HG03097 (cell line): Measurements from ENCODE around the gene CCDC88C.
"Not testable (repeated sequence)": the region's sequence is repeated elsewhere in the genome, so short reads cannot be mapped to it uniquely, and the experiment has no call there.

ENCODE experiments used
- ATAC-seq: cut with Tn5 transposase; IDR thresholded peaks from one replicate; pipeline ENCODE4 v1.9.1; 2021; ENCODE audit not compliant: unreplicated experiment, low FRiP score

Gene CCDC88C

GRCh38 chr14:91417120-91417982, at the start of gene CCDC88C:
Gene CCDC88C, minus strand, starts transcription at chr14:91417820. Its CDS starts 130 bp downstream, at chr14:91417690.
- peak; percentile 46 for ATAC-seq

- no peak for ATAC-seq
Observed at GRCh38 chr14:91466192-91466591, 48.6 kb upstream of the CCDC88C start.

GRCh38 chr14:91464615-91465205, 47.1 kb upstream of the CCDC88C start:
- ATAC-seq = no peak

GRCh38 chr14:91458612-91459011, 41.0 kb upstream of the CCDC88C start:
- no peak for ATAC-seq

- ATAC-seq = no peak
Observed at GRCh38 chr14:91456283-91456682, 38.7 kb upstream of the CCDC88C start.

- no peak for ATAC-seq
Observed at GRCh38 chr14:91454580-91454979, 37.0 kb upstream of the CCDC88C start.

GRCh38 chr14:91454155-91454554, 36.5 kb upstream of the CCDC88C start:
- ATAC-seq = no peak

GRCh38 chr14:91453744-91454143, 36.1 kb upstream of the CCDC88C start:
- ATAC-seq = no peak

- ATAC-seq = no peak
Observed at GRCh38 chr14:91444335-91445020, 26.9 kb upstream of the CCDC88C start.

GRCh38 chr14:91439345-91439744, 21.7 kb upstream of the CCDC88C start:
- no peak for ATAC-seq

- ATAC-seq = no peak
Observed at GRCh38 chr14:91438845-91439244, 21.2 kb upstream of the CCDC88C start.

- not testable (repeated sequence) for ATAC-seq
Observed at GRCh38 chr14:91436266-91436665, 18.6 kb upstream of the CCDC88C start.

- no peak for ATAC-seq
Observed at GRCh38 chr14:91429385-91429784, 11.8 kb upstream of the CCDC88C start.

- ATAC-seq = not testable (repeated sequence)
Observed at GRCh38 chr14:91428931-91429330, 11.3 kb upstream of the CCDC88C start.

GRCh38 chr14:91425531-91425944, 7.9 kb upstream of the CCDC88C start:
- ATAC-seq = not testable (repeated sequence)

GRCh38 chr14:91424813-91425530, 7.4 kb upstream of the CCDC88C start:
- no peak for ATAC-seq

- ATAC-seq = no peak
Observed at GRCh38 chr14:91420686-91421085, 3.1 kb upstream of the CCDC88C start.

- ATAC-seq = no peak
Observed at GRCh38 chr14:91419451-91419850, 1.8 kb upstream of the CCDC88C start.

GRCh38 chr14:91419044-91419397, 1.4 kb upstream of the CCDC88C start:
- ATAC-seq = no peak

GRCh38 chr14:91418387-91419043, 895 bp upstream of the CCDC88C start:
- no peak for ATAC-seq
